H1 (cell line): ENCODE data around the gene GON4L. TPM values are rescaled to one million over a fixed set of nuclear protein-coding genes. Genes with fewer than 3 reads are reported as not detected.

Experiments used
- CREB1 ChIP-seq: IDR thresholded peaks from 2 replicates; pipeline ENCODE4 v1.6.1; 2012; ENCODE audit warnings: inconsistent platforms
- SUZ12 ChIP-seq: fragments of 200-600 bp; sonication (generic); IDR thresholded peaks from 2 replicates; pipeline ENCODE4 v1.6.1; 2012; ENCODE audit warnings: mild to moderate bottlenecking, inconsistent platforms, low read length, moderate library complexity, mixed read lengths
- polyA plus RNA-seq, 7 experiments: library from polyadenylated mRNA; depleted of rRNA in 3 of 7; stranded (reverse) in 5 of 7; unstranded in 2 of 7; fragments of >200 nt in 5 of 7; fragments of 200-250 nt in 2 of 7; gene quantifications; 1 replicate in 5 of 7; 2 replicates in 1 of 7; 4 replicates in 1 of 7; pipeline versions ENCODE4 v1.2.1 to v1.2.3, GENCODE V29; 2011 to 2013; ENCODE audit warnings: missing spikeins in 2 of 7, mixed read lengths in 2 of 7
- total RNA-seq: library from RNA; stranded (reverse); fragmentation: NEBNext Ultra II Directional; extraction: Animal tissue kit (Norgen Biotek cat#: 25700); gene quantifications from 2 replicates; pipeline ENCODE4 v1.2.1, GENCODE V29; 2021

The GON4L gene
- total and polyA plus RNA-seq, 2 of the 8 experiments (the other 6 are each of a cell fraction or from before 2014, with no cell fraction given), result 26.2 to 52.1 TPM

GRCh38 chr1:155709391-155709790 lies 147.6 kb downstream of the GON4L start (continued):
- TF ChIP-seq CREB1 (no peak), SUZ12 (no peak)
